Heart left ventricle (tissue), 16 donors: Measurements from ENCODE around the gene SEMA4D. TPM values are rescaled to one million over a fixed set of nuclear protein-coding genes. Genes with fewer than 3 reads are reported as not detected.
A peak's percentile ranks its signal among the peaks of the same experiment; 100 is the strongest.

Experiments
- ATAC-seq, 4 donors: fragments of 200-7000 bp; cut with Tn5 transposase; one replicate each; pipeline ENCODE4 v1.9.1; 2020 to 2022; ENCODE audit warnings: moderate library complexity in 4 of 4, mild to moderate bottlenecking in 3 of 4, moderate number of reproducible peaks in 1 of 4
- DNase-seq, 5 donors: peaks; one replicate each; pipeline ENCODE4 v3.0.0-alpha.2; 2020
- H3K27ac ChIP-seq, 12 donors: fragments of 200-600 bp; sonication (generic) in 4 of 12; one replicate each; pipeline versions ENCODE4 v1.5.0 to v1.8.0; 2016 to 2022; ENCODE audit warnings: mild to moderate bottlenecking in 2 of 12
- H3K27me3 ChIP-seq, 9 donors: fragments of 200-600 bp; sonication (generic) in 2 of 9; one replicate each; pipeline versions ENCODE4 v1.5.1 to v1.8.0; 2016 to 2022; ENCODE audit warnings: mild to moderate bottlenecking in 3 of 9
- H3K36me3 ChIP-seq, 9 donors: fragments of 200-600 bp; sonication (generic) in 2 of 9; one replicate each; pipeline versions ENCODE4 v1.5.0 to v1.8.0; 2018 to 2022; ENCODE audit warnings: mild to moderate bottlenecking in 2 of 9
- H3K4me1 ChIP-seq, 12 donors: fragments of 200-600 bp; sonication (generic) in 4 of 12; one replicate each; pipeline versions ENCODE4 v1.5.0 to v1.8.0; 2016 to 2022; ENCODE audit warnings: mild to moderate bottlenecking in 3 of 12
- H3K4me3 ChIP-seq, 12 donors: fragments of 200-600 bp; sonication (generic) in 4 of 12; one replicate each; pipeline versions ENCODE4 v1.5.0 to v1.8.0; 2017 to 2022; ENCODE audit warnings: mild to moderate bottlenecking in 9 of 12, moderate library complexity in 4 of 12
- H3K9me3 ChIP-seq, 12 donors: fragments of 200-600 bp; sonication (generic) in 4 of 12; one replicate each; pipeline versions ENCODE4 v1.5.0 to v1.8.0; 2016 to 2022; ENCODE audit warnings: mild to moderate bottlenecking in 1 of 12
- CTCF ChIP-seq, 12 donors: fragments of 200-600 bp; sonication (generic) in 4 of 12; IDR thresholded peaks; one replicate each; pipeline versions ENCODE4 v1.5.0 to v1.8.0; 2018 to 2022; ENCODE audit warnings: antibody characterized with exemption in 12 of 12, mild to moderate bottlenecking in 5 of 12
- POLR2A ChIP-seq, 2 donors: fragments of 450-650 bp; IDR thresholded peaks; one replicate each; pipeline ENCODE4 v1.6.1; 2017; ENCODE audit warnings: antibody characterized with exemption in 2 of 2, mild to moderate bottlenecking in 2 of 2, moderate library complexity in 2 of 2
- WGBS, 4 donors: extraction: QIAGEN DNeasy Blood & Tissue Kit in 2 of 4; methylation state at CpG; one replicate each; pipeline versions ENCODE4 v1.1.5 to v1.1.7; 2013 to 2018; 5-methylcytosine and 5-hydroxymethylcytosine counted together
- intact Hi-C, 10 donors: fragments of 100-400 bp; cut with DNase I; formaldehyde crosslinking; loops; one replicate each; pipeline versions ENCODE4 v1.11.1 to v1.14.2; 2022
- polyA plus RNA-seq, 2 donors: library from polyadenylated mRNA; stranded (reverse); fragments of 200-250 nt; gene quantifications; one replicate each; pipeline ENCODE4 v1.2.3, GENCODE V29; 2013
- total RNA-seq, 9 donors: library from RNA; depleted of rRNA in 2 of 9; stranded (reverse); fragments of >200 nt in 2 of 9; fragmentation: NEBNext Ultra II Directional in 3 of 9; extraction: Animal tissue kit (Norgen Biotek cat#: 25700) in 3 of 9; gene quantifications; one replicate each; pipeline versions ENCODE4 v1.1.0 to v1.2.4, GENCODE V29; 2016 to 2023
- donor health status: ischemic (EF 13 %, LVEDD 7.1; RV severe dilation, severe dysfunction).
- donor health status: healthy with polysubstance abuse.
- donor health status: DM: no; HTN: yes; CAD: no.
- donor health status: DM: no; HTN: no; CAD: no.
- donor health status: ischemic (EF 25% LVEDD 6.9; RV normal size, moderate dysfunction).
- donor health status: ischemic (EF 25% LVEDD 5.7; RV mildly dilated, moderate dysfunction).
- donor health status: healthy.
- donor health status: DM: yes; HTN: yes; CAD: no.
- donor health status: ischemic (EF 35%, LVEDD 5.7; RV mildly dilated, moderate dysfunction).
- donor health status: nonischemic (EF 11% LVEDD 7.7; RV severe dilation, severe dysfunction).
- donor health status: DM: yes; HTN: yes; CAD: no.
- donor health status: PGD.
- donor health status: ischemic (EF 29% LVEDD 5.4; RV normal size, mild dysfunction).
- donor health status: nonischemic (EF 23%, LVEDD 6.1; RV moderate dilation, normal function).

Gene SEMA4D
- total and polyA plus RNA-seq, 11 donors, result 4.0 to 59.8 (median 20.2) TPM

GRCh38 chr9:89426384-89426961, 71.4 kb downstream of the SEMA4D start:
- ATAC-seq, result no peak
- intact Hi-C loops, result no loop called here
- H3K27me3 ChIP-seq, result no peaks in the 10 kb centered on the region
- H3K4me3 ChIP-seq, result no peak overlapping the region
- TF ChIP-seq CTCF (IDR thresholded peaks at IDR 0.05), result no peak
- TF ChIP-seq POLR2A (IDR thresholded peaks at IDR 0.05), result no peak
- H3K9me3 ChIP-seq, result no peaks in the 10 kb centered on the region
- H3K36me3 ChIP-seq, result no peaks in the 10 kb centered on the region
- peaks cover 0 to 84% (median 1%) of the 10 kb centered on the region in 12 donors for H3K4me1 ChIP-seq
- peak in 1 of 5 donors; percentile 15 for DNase-seq
- H3K27ac ChIP-seq, result peak overlapping the region in 1 of 12 donors; percentile 64
- WGBS, 4 donors, result 78 to 84% (median 78%) methylated on average over 14 of the region's 14 CpGs

GRCh38 chr9:89425921-89426383, 72.0 kb downstream of the SEMA4D start:
- TF ChIP-seq CTCF (IDR thresholded peaks at IDR 0.05), result no peak
- TF ChIP-seq POLR2A (IDR thresholded peaks at IDR 0.05), result no peak
- H3K27ac ChIP-seq, result peak overlapping the region in 1 of 12 donors; percentile 64
- intact Hi-C loops, result no loop called here
- no peaks in the 10 kb centered on the region for H3K9me3 ChIP-seq
- H3K4me3 ChIP-seq, result no peak overlapping the region
- WGBS, 4 donors, result 85 to 93% (median 92%) methylated on average over 7 of the region's 7 CpGs
- DNase-seq (peak in 1 of 5 donors; percentile 47), ATAC-seq (no peak)
- peaks cover 0 to 86% (median 0%) of the 10 kb centered on the region in 12 donors for H3K4me1 ChIP-seq
- no peaks in the 10 kb centered on the region for H3K27me3 ChIP-seq
- H3K36me3 ChIP-seq, result no peaks in the 10 kb centered on the region

- no peaks in the 10 kb centered on the region for H3K9me3 ChIP-seq
- H3K27me3 ChIP-seq, result no peaks in the 10 kb centered on the region
- ATAC-seq (peak in 1 of 4 donors; percentile 12), DNase-seq (peak in 1 of 5 donors; percentile 28)
- peaks cover 0 to 89% (median 0%) of the 10 kb centered on the region in 12 donors for H3K4me1 ChIP-seq
- H3K4me3 ChIP-seq, result no peak overlapping the region
- H3K27ac ChIP-seq, result peak overlapping the region in 1 of 12 donors; percentile 64
- no peak for TF ChIP-seq POLR2A (IDR thresholded peaks at IDR 0.05)
- no peak for TF ChIP-seq CTCF (IDR thresholded peaks at IDR 0.05)
- no peaks in the 10 kb centered on the region for H3K36me3 ChIP-seq
- 59 to 69% (median 66%) methylated on average over 6 to 9 of the region's 9 CpGs for WGBS, 4 donors
- intact Hi-C loops, result no loop called here
Observed at GRCh38 chr9:89425024-89425805, 72.7 kb downstream of the SEMA4D start.
